ENCODE measurements around the gene HNRNPLL. TPM values are rescaled to one million over a fixed set of nuclear protein-coding genes. Genes with fewer than 3 reads are reported as not detected.

HNRNPLL gene
- total RNA-seq, 1 donor from 2014 or later: 28.3 TPM

- ATAC-seq (ENCODE audit: poor library complexity) (no peak), DNase-seq (no peak)
- intact Hi-C loops (cut with DNase I): no loop called here
Observed at GRCh38 chr2:38517284-38517683, 85.4 kb downstream of the HNRNPLL start.

- intact Hi-C loops (cut with DNase I): no loop called here
- ATAC-seq (ENCODE audit: poor library complexity): no peak
- DNase-seq: no peak
Observed at GRCh38 chr2:38516526-38516925, 86.2 kb downstream of the HNRNPLL start.

- intact Hi-C loops (cut with DNase I): no loop called here
- DNase-seq (no peak), ATAC-seq (ENCODE audit: poor library complexity) (no peak)
Observed at GRCh38 chr2:38516122-38516521, 86.6 kb downstream of the HNRNPLL start.

- DNase-seq (peak; percentile 65), ATAC-seq (ENCODE audit: poor library complexity) (peak; percentile 83)
- intact Hi-C loops (cut with DNase I): no loop called here
Observed at GRCh38 chr2:38515155-38516074, 87.3 kb downstream of the HNRNPLL start.

GRCh38 chr2:38514603-38515154, 88.0 kb downstream of the HNRNPLL start:
- DNase-seq: no peak
- ATAC-seq (ENCODE audit: poor library complexity): no peak
- intact Hi-C loops (cut with DNase I): no loop called here

- no peak for DNase-seq
- no peak for ATAC-seq (ENCODE audit: poor library complexity)
- intact Hi-C loops (cut with DNase I): no loop called here
Observed at GRCh38 chr2:38512211-38512610, 90.5 kb downstream of the HNRNPLL start.

Other genes with a start within 250 kb of the HNRNPLL start
- 30.9 TPM for gene ATL2, start 225.7 kb downstream of the HNRNPLL start, total RNA-seq
- 14.7 TPM for gene GALM, start 63.2 kb upstream of the HNRNPLL start, total RNA-seq
- 45.9 TPM for gene SRSF7, start 148.4 kb upstream of the HNRNPLL start, total RNA-seq
- 4.9 TPM for gene GEMIN6, start 175.3 kb upstream of the HNRNPLL start, total RNA-seq